ENCODE measurements around the gene DIO3. TPM values are rescaled to one million over a fixed set of nuclear protein-coding genes. Genes with fewer than 3 reads are reported as not detected.
A peak's percentile ranks its signal among the peaks of the same experiment; 100 is the strongest.

DIO3 gene
- total and polyA plus RNA-seq, 2 of the 4 experiments (the other 2 are of a cell fraction): not detected

DNA sequence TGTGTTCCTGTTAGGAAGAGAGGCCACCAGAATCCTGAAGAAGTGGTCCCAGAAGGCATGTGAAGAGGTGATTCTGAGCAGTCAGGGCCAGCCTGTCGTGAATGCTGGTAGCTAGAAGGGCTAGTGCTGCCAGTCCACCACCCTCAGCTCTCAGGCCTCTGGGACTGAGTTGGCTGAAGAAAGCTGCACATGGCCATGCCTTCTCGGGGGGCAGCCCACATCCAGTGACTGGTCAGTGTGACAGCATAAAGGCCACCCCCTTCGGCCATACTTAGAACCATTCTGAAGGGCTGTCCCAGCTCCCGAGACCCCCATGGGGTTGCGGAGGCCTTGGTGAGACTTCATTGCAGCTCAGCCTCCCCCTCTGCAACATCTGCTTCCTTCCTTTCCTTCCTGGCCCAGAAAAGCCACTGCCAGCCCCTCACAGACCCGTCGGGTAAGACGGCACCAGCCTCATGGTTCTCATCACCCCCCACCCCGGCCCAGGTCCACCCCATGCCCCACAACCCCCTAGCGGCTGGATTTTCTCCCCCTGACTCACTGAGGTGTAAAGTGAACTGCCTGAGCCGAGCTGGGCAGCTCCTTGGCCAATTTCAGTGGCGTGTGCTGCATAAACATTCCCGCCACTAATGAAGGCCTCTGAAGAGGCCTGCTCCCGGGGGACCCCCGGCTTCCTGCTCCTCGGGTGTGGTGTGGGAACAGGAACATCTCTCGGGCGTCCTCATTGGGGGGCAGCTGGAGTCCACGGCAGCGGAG lies 49.5 kb upstream of the DIO3 start:
- H2BK15ac ChIP-seq (ENCODE audit: low read depth, low read length): no peak overlapping the region
- H3K4me1 ChIP-seq (ENCODE audit: control insufficient read depth, insufficient read depth, low read length): no peaks in the 10 kb centered on the region
- H4K91ac ChIP-seq (ENCODE audit: insufficient read depth, low read depth, low read length): no peak overlapping the region
- no peak overlapping the region for H3K4ac ChIP-seq (ENCODE audit: low read depth, low read length)
- no peak overlapping the region for H3K27ac ChIP-seq (ENCODE audit: insufficient read depth, low read length)
- no peak overlapping the region for H3K9ac ChIP-seq (ENCODE audit: low read depth, low read length)
- no peak overlapping the region for H3K14ac ChIP-seq (replicated peaks; ENCODE audit: low read depth, low read length)
- H2BK5ac ChIP-seq (ENCODE audit: low read depth, low read length, poor library complexity, severe bottlenecking): no peak overlapping the region
- H3K36me3 ChIP-seq (ENCODE audit: control insufficient read depth, insufficient read depth, low read length): no peaks in the 10 kb centered on the region
- no peak overlapping the region for H2AFZ ChIP-seq (replicated peaks; ENCODE audit: low read length, poor library complexity)
- H3K4me2 ChIP-seq (ENCODE audit: low read depth, low read length): no peak overlapping the region
- H3K18ac ChIP-seq (ENCODE audit: low read depth, low read length): no peak overlapping the region
- H4K5ac ChIP-seq (ENCODE audit: low read depth, low read length): no peak overlapping the region
- no peak overlapping the region for H2AK9ac ChIP-seq (replicated peaks; ENCODE audit: low read depth, low read length, poor library complexity)
- no TSS peak for BruUV-seq (replicated peaks)
- H2BK120ac ChIP-seq (ENCODE audit: low read depth, low read length): no peak overlapping the region
- intact Hi-C loops (cut with micrococcal nuclease): no loop called here
- WGBS, 2 experiments (ENCODE audit: extremely low coverage in 2 of 2, insufficient read length in 1 of 2): 28% methylated on average over 7 of the region's 20 CpGs; no CpG with 5 or more reads in 1 of the 2 experiments
- POLR2A ChIA-PET (ENCODE audit: unreplicated experiment): no interaction called here
- no peak overlapping the region for H4K8ac ChIP-seq (ENCODE audit: low read depth in 2 of 2, low read length in 2 of 2)
- no peaks in the 10 kb centered on the region for H3K79me1 ChIP-seq (ENCODE audit: low read depth in 1 of 2, low read length in 2 of 2)
- H2AK5ac ChIP-seq (ENCODE audit: low read depth, low read length): no peak overlapping the region
- ATAC-seq (ENCODE audit: low read depth) (peak; percentile 32; the same call in 1 of the 2 replicates), DNase-seq (no peak)
- TF ChIP-seq RAD21 (IDR thresholded peaks at IDR 0.05; ENCODE audit: low read length) (no peak), SMC3 (IDR thresholded peaks at IDR 0.05; ENCODE audit: low read depth, low read length) (no peak), NFE2L2 (IDR thresholded peaks at IDR 0.05; ENCODE audit: low read depth, low read length) (no peak), BHLHE40 (IDR thresholded peaks at IDR 0.05; ENCODE audit: low read depth, low read length) (no peak), RCOR1 (IDR thresholded peaks at IDR 0.05; ENCODE audit: insufficient replicate concordance, low read length) (no peak), MAFK (IDR thresholded peaks at IDR 0.05; ENCODE audit: low read depth, low read length) (no peak), RFX5 (IDR thresholded peaks at IDR 0.05; ENCODE audit: low read depth, low read length) (no peak), MAZ (IDR thresholded peaks at IDR 0.05; ENCODE audit: borderline replicate concordance, low read depth, low read length) (no peak), POLR2A (IDR thresholded peaks at IDR 0.05; ENCODE audit: low read depth, low read length) (no peak), MXI1 (IDR thresholded peaks at IDR 0.05; ENCODE audit: borderline replicate concordance, low read depth, low read length) (no peak), CEBPB (IDR thresholded peaks at IDR 0.05; ENCODE audit: low read depth, low read length) (no peak), CHD1 (IDR thresholded peaks at IDR 0.05; ENCODE audit: low read depth, low read length) (no peak), FOS (IDR thresholded peaks at IDR 0.05; ENCODE audit: low read depth, low read length) (no peak)
- TF ChIP-seq, protein P1, sequence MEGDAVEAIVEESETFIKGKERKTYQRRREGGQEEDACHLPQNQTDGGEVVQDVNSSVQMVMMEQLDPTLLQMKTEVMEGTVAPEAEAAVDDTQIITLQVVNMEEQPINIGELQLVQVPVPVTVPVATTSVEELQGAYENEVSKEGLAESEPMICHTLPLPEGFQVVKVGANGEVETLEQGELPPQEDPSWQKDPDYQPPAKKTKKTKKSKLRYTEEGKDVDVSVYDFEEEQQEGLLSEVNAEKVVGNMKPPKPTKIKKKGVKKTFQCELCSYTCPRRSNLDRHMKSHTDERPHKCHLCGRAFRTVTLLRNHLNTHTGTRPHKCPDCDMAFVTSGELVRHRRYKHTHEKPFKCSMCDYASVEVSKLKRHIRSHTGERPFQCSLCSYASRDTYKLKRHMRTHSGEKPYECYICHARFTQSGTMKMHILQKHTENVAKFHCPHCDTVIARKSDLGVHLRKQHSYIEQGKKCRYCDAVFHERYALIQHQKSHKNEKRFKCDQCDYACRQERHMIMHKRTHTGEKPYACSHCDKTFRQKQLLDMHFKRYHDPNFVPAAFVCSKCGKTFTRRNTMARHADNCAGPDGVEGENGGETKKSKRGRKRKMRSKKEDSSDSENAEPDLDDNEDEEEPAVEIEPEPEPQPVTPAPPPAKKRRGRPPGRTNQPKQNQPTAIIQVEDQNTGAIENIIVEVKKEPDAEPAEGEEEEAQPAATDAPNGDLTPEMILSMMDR (conservative IDR thresholded peaks at IDR 0.05; ENCODE audit: low read depth, low read length): no peak
- TF ChIP-seq, protein P2, sequence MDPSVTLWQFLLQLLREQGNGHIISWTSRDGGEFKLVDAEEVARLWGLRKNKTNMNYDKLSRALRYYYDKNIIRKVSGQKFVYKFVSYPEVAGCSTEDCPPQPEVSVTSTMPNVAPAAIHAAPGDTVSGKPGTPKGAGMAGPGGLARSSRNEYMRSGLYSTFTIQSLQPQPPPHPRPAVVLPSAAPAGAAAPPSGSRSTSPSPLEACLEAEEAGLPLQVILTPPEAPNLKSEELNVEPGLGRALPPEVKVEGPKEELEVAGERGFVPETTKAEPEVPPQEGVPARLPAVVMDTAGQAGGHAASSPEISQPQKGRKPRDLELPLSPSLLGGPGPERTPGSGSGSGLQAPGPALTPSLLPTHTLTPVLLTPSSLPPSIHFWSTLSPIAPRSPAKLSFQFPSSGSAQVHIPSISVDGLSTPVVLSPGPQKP (IDR thresholded peaks at IDR 0.05; ENCODE audit: borderline replicate concordance, low read depth, low read length): no peak
- TF ChIP-seq, protein P3, sequence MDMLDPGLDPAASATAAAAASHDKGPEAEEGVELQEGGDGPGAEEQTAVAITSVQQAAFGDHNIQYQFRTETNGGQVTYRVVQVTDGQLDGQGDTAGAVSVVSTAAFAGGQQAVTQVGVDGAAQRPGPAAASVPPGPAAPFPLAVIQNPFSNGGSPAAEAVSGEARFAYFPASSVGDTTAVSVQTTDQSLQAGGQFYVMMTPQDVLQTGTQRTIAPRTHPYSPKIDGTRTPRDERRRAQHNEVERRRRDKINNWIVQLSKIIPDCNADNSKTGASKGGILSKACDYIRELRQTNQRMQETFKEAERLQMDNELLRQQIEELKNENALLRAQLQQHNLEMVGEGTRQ (IDR thresholded peaks at IDR 0.05; ENCODE audit: low read depth, low read length): no peak
- H3K9me3 ChIP-seq (ENCODE audit: control insufficient read depth, insufficient read depth, low read length): no peaks in the 10 kb centered on the region
- in situ Hi-C loops (cut with MboI; ENCODE audit: low sequenced_read_pairs): no loop called here
- no peaks in the 10 kb centered on the region for H3K9me1 ChIP-seq (ENCODE audit: insufficient read depth, low read length)
- dilution Hi-C loops (cut with HindIII; ENCODE audit: low sequenced_read_pairs, unreplicated experiment): no loop called here
- CTCF ChIA-PET: no interaction called here
- no peaks in the 10 kb centered on the region for H4K20me1 ChIP-seq (ENCODE audit: insufficient read depth, low read length)
- no peak overlapping the region for H3K56ac ChIP-seq (ENCODE audit: extremely low read depth, insufficient read depth, low read length)
- no peak overlapping the region for H2BK20ac ChIP-seq (ENCODE audit: low read depth, low read length)
- no peak overlapping the region for H3K23ac ChIP-seq (ENCODE audit: low read depth, low read length)
- peaks cover 2% of the 10 kb centered on the region; the same call in 1 of the 2 replicates for H3K27me3 ChIP-seq (ENCODE audit: control insufficient read depth, insufficient read depth, low read length)
- H3K4me3 ChIP-seq (ENCODE audit: insufficient read depth, low read depth, low read length): no peak overlapping the region

All from IMR-90 (cell line).